ENCODE results near the gene INPP1. TPM values are rescaled to one million over a fixed set of nuclear protein-coding genes. Genes with fewer than 3 reads are reported as not detected.
"Not testable (repeated sequence)": the region's sequence is repeated elsewhere in the genome, so short reads cannot be mapped to it uniquely, and the experiment has no call there.

The INPP1 gene
- 10 to 100 TPM; 11.5 to 19.8 (median 14.6) TPM for total RNA-seq
- polyA plus RNA-seq = 10 to 100 TPM; 17.8 to 31.0 TPM

GRCh38 chr2:190343536-190344275 lies at the start of gene INPP1:
INPP1 (plus strand) TSS chr2:190343589; CDS start chr2:190360103, 16,514 bp downstream.
- peak within 1 kb of the TSS; percentile 46 to 75 (median 58) for H3K4me3 ChIP-seq
- FAIRE-seq (no peak), ATAC-seq (peak; percentile 69 to 83 (median 80)), DNase-seq (peak; percentile 57 to 83 (median 64))
- WGBS, 2 donors = 0 to 1% methylated on average over 91 to 99 of the region's 99 CpGs
- H3K27ac ChIP-seq = peak within 1 kb of the TSS; percentile 85 to 95 (median 90)
- intact Hi-C loops (cut with DNase I) = no loop called here
- TF ChIP-seq CTCF (IDR thresholded peaks at IDR 0.05) = no peak
- H3K4me1 ChIP-seq = peaks cover 0 to 18% (median 17%) of the 10 kb centered on the region in 3 donors
- no peaks in the 10 kb centered on the region for H3K9me3 ChIP-seq
- H3K27me3 ChIP-seq = no peaks in the 10 kb centered on the region
- no peaks in the 10 kb centered on the region for H3K36me3 ChIP-seq

GRCh38 chr2:190297880-190298279 lies 45.5 kb upstream of the INPP1 start:
- intact Hi-C loops (cut with DNase I); H3K4me1 ChIP-seq; H3K27ac ChIP-seq; ATAC-seq; DNase-seq; H3K27me3 ChIP-seq; FAIRE-seq; H3K9me3 ChIP-seq; H3K4me3 ChIP-seq: not testable (repeated sequence)
- 95 to 97% methylated on average over 2 of the region's 2 CpGs for WGBS, 2 donors
- H3K36me3 ChIP-seq = peaks cover 0 to 21% (median 0%) of the 10 kb centered on the region in 3 donors

GRCh38 chr2:190301032-190301431 lies 42.4 kb upstream of the INPP1 start:
- Histone ChIP-seq H3K4me1 (no peaks in the 10 kb centered on the region), H3K4me3 (no peak overlapping the region), H3K9me3 (no peaks in the 10 kb centered on the region), H3K36me3 (peaks cover 0 to 5% (median 0%) of the 10 kb centered on the region in 3 donors), H3K27ac (no peak overlapping the region), H3K27me3 (no peaks in the 10 kb centered on the region)
- no peak for TF ChIP-seq CTCF (IDR thresholded peaks at IDR 0.05)
- ATAC-seq (no peak), DNase-seq (no peak), FAIRE-seq (no peak)
- intact Hi-C loops (cut with DNase I) = loop anchor here in 1 of 3 donors (10.0 kb wide), 1 partner anchor 216 kb away; no protein-coding TSS in a partner anchor

- WGBS, 2 donors = 85 to 93% methylated on average over 1 of the region's 1 CpG
- TF ChIP-seq CTCF (IDR thresholded peaks at IDR 0.05) = no peak
- H3K4me3 ChIP-seq = no peak overlapping the region
- H3K9me3 ChIP-seq = no peaks in the 10 kb centered on the region
- H3K36me3 ChIP-seq = no peaks in the 10 kb centered on the region
- no peaks in the 10 kb centered on the region for H3K4me1 ChIP-seq
- ATAC-seq (no peak), DNase-seq (no peak), FAIRE-seq (no peak)
- intact Hi-C loops (cut with DNase I) = loop anchor here in 1 of 3 donors (10.0 kb wide), 1 partner anchor 217 kb away; no protein-coding TSS in a partner anchor
- no peaks in the 10 kb centered on the region for H3K27me3 ChIP-seq
- H3K27ac ChIP-seq = no peak overlapping the region
Measured at GRCh38 chr2:190302052-190302451, 41.3 kb upstream of the INPP1 start.

GRCh38 chr2:190303647-190304046 lies 39.7 kb upstream of the INPP1 start:
- intact Hi-C loops (cut with DNase I) = loop anchor here in 1 of 3 donors (10.0 kb wide), 1 partner anchor 219 kb away; no protein-coding TSS in a partner anchor
- no peak overlapping the region for H3K27ac ChIP-seq
- H3K27me3 ChIP-seq = no peaks in the 10 kb centered on the region
- FAIRE-seq (no peak), ATAC-seq (no peak), DNase-seq (no peak)
- no peak for TF ChIP-seq CTCF (IDR thresholded peaks at IDR 0.05)
- no peaks in the 10 kb centered on the region for H3K9me3 ChIP-seq
- no peaks in the 10 kb centered on the region for H3K4me1 ChIP-seq
- H3K36me3 ChIP-seq = no peaks in the 10 kb centered on the region
- H3K4me3 ChIP-seq = no peak overlapping the region
